HepG2 (cell line): Measurements from ENCODE around the gene APOA1. TPM values are rescaled to one million over a fixed set of nuclear protein-coding genes. Genes with fewer than 3 reads are reported as not detected.

Source experiments
- CBX1 ChIP-seq: IDR thresholded peaks from one replicate; pipeline ENCODE4 v1.6.1; 2016; ENCODE audit warnings: antibody characterized with exemption, low read depth
- CBX2 ChIP-seq, 2 experiments: fragments of 200-600 bp in 1 of 2; sonication (generic); formaldehyde crosslinking in 1 of 2; IDR thresholded peaks; 2 replicates each; pipeline versions ENCODE4 v1.7.0 to v1.8.1; 2018 to 2022; ENCODE audit warnings: low read depth in 2 of 2, low read length in 1 of 2, mild to moderate bottlenecking in 1 of 2, missing genetic modification reagents in 1 of 2
- ELF3 ChIP-seq: IDR thresholded peaks from 2 replicates; pipeline ENCODE4 v1.6.1; 2016; ENCODE audit warnings: missing genetic modification reagents, missing compliant biosample characterization
- ESRRA ChIP-seq: sonication (generic); formaldehyde crosslinking; IDR thresholded peaks from 2 replicates; pipeline ENCODE4 v1.5.1; 2020; ENCODE audit warnings: mild to moderate bottlenecking, low read depth, missing genetic modification reagents
- HOMEZ ChIP-seq: IDR thresholded peaks from 2 replicates; pipeline ENCODE4 v1.6.1; 2016; ENCODE audit warnings: low read depth
- HOXA9 ChIP-seq: sonication (generic); formaldehyde crosslinking; IDR thresholded peaks from 2 replicates; pipeline ENCODE4 v1.8.1; 2022; ENCODE audit warnings: missing genetic modification reagents, mild to moderate bottlenecking, moderate library complexity, borderline replicate concordance
- KAT8 ChIP-seq: IDR thresholded peaks from 2 replicates; pipeline ENCODE4 v1.6.1; 2016; ENCODE audit warnings: missing genetic modification reagents, missing compliant biosample characterization
- KDM4B ChIP-seq: sonication (generic); formaldehyde crosslinking; IDR thresholded peaks from 2 replicates; pipeline ENCODE4 v1.4.0; 2020; ENCODE audit warnings: missing genetic modification reagents
- MAFG ChIP-seq: sonication (generic); formaldehyde crosslinking; IDR thresholded peaks from 2 replicates; pipeline ENCODE4 v1.5.1; 2020; ENCODE audit warnings: mild to moderate bottlenecking, missing genetic modification reagents
- MAZ ChIP-seq, 2 experiments: sonication (generic) in 1 of 2; formaldehyde crosslinking in 1 of 2; IDR thresholded peaks; 2 replicates each; pipeline versions ENCODE4 v1.5.0 to v1.6.1; 2012 to 2020; ENCODE audit warnings: low read depth in 2 of 2, mild to moderate bottlenecking in 2 of 2, borderline replicate concordance in 1 of 2, improper control_type of control experiment in 1 of 2, low read length in 1 of 2, missing genetic modification reagents in 1 of 2, moderate library complexity in 1 of 2
- NFIB ChIP-seq: sonication (generic); formaldehyde crosslinking; IDR thresholded peaks from 2 replicates; pipeline ENCODE4 v1.9.0; 2021; ENCODE audit warnings: missing genetic modification reagents, mild to moderate bottlenecking, borderline replicate concordance
- POLR2AphosphoS2 ChIP-seq: IDR thresholded peaks from 2 replicates; pipeline ENCODE4 v1.6.1; 2011; ENCODE audit warnings: low read depth, low read length, improper control_type of control experiment
- SP2 ChIP-seq: sonication (generic); formaldehyde crosslinking; IDR thresholded peaks from 2 replicates; pipeline ENCODE4 v1.5.1; 2020; ENCODE audit warnings: mild to moderate bottlenecking, missing genetic modification reagents
- SSRP1 ChIP-seq: IDR thresholded peaks from 2 replicates; pipeline ENCODE4 v1.6.1; 2016; ENCODE audit warnings: control low read depth
- ZGPAT ChIP-seq: IDR thresholded peaks from 2 replicates; pipeline ENCODE4 v1.6.1; 2016; ENCODE audit warnings: mild to moderate bottlenecking
- ZKSCAN5 ChIP-seq: sonication (generic); formaldehyde crosslinking; IDR thresholded peaks from 2 replicates; pipeline ENCODE4 v1.5.1; 2020; ENCODE audit warnings: mild to moderate bottlenecking, missing genetic modification reagents
- ZNF138 ChIP-seq: sonication (generic); formaldehyde crosslinking; IDR thresholded peaks from 2 replicates; pipeline ENCODE4 v1.5.0; 2020; ENCODE audit warnings: mild to moderate bottlenecking, low read depth, missing genetic modification reagents
- ZNF646 ChIP-seq: sonication (generic); formaldehyde crosslinking; IDR thresholded peaks from 2 replicates; pipeline ENCODE4 v1.9.0; 2021; ENCODE audit warnings: mild to moderate bottlenecking, missing genetic modification reagents
- ZNF709 ChIP-seq: sonication (generic); formaldehyde crosslinking; IDR thresholded peaks from 2 replicates; pipeline ENCODE4 v1.5.0; 2020; ENCODE audit warnings: mild to moderate bottlenecking, missing genetic modification reagents
- ZSCAN9 ChIP-seq: IDR thresholded peaks from 2 replicates; pipeline ENCODE4 v1.6.1; 2016; ENCODE audit warnings: borderline replicate concordance
- polyA plus RNA-seq, 8 experiments: library from polyadenylated mRNA; depleted of rRNA in 3 of 8; stranded (reverse) in 7 of 8; unstranded in 1 of 8; fragments of >200 nt; fragmentation: Illumina TruSeq in 4 of 8; extraction: Trizol in 4 of 8; gene quantifications; 2 replicates each; pipeline versions ENCODE4 v1.2.1 to v1.2.3, GENCODE V29; 2011 to 2016; ENCODE audit warnings: low read depth in 4 of 8, missing spikeins in 1 of 8, mixed read lengths in 1 of 8; ENCODE audit not compliant: insufficient read depth in 1 of 8
- total RNA-seq, 5 experiments: library from RNA; depleted of rRNA; stranded (reverse); fragments of >200 nt; fragmentation: Illumina TruSeq; extraction: Trizol; gene quantifications; 2 replicates each; pipeline ENCODE4 v1.2.3, GENCODE V29; 2016; ENCODE audit warnings: low read depth in 1 of 5

The APOA1 gene
- total and polyA plus RNA-seq, 2 of the 13 experiments (the other 11 are each of a cell fraction or from before 2014, with no cell fraction given), result 1,973 to 5,485 TPM

DNA sequence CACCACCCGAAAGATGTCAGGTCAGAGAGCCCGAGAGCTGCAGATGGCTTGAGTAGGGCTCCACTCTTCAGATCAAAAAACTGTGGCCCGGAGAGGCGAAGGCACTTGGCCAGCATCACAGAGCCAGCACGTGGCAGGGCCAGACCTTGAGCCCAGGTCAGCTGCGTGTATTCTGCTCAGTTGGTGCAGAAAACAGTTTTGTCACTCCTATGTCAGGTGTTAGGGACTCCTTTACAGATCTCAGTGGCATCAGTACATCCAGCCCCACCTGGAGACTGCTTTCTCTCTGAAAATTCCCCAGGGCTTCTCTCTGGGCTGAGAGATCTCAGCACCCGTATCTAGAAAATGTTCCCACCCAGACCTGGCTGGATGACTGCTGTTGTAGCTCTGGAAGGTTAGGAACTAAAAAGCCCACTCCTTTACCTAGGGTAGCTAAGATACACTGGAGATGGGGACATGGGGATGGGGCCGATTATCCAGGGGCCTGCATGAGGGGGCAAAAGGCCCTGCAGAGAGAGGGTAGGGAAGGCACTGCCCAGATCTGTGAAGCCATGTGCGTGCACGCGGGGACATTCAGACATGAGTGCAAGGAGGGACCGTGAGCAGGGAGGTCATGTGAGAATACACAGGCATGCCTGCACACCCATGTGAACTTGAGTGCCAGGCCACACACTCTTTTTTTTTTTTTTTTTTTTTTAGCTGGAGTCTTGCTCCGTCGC, 3.4 kb downstream of the APOA1 start (continued):
- TF ChIP-seq ZNF646 (CRISPR knock-in tag) (no peak), KDM4B (CRISPR knock-in tag) (peak; percentile 84; the same call in 1 of the 2 replicates), SSRP1 (CRISPR knock-in tag) (no peak), ESRRA (CRISPR knock-in tag) (peak; percentile 54; the same call in 1 of the 2 replicates), CBX2 (IDR thresholded peaks at IDR 0.05; ENCODE audit: low read depth, low read length) (no peak), CBX2 (CRISPR knock-in tag; IDR thresholded peaks at IDR 0.05; ENCODE audit: low read depth) (no peak), ELF3 (CRISPR knock-in tag) (peak; percentile 67), ZNF709 (CRISPR knock-in tag) (peak; percentile 44; the same call in 1 of the 2 replicates), HOXA9 (CRISPR knock-in tag) (peak; percentile 86; the same call in 1 of the 2 replicates), ZSCAN9 (0 out of 2 replicates have a peak, but pooled peaks have one; percentile 69), ZNF138 (CRISPR knock-in tag) (no peak), POLR2AphosphoS2 (peak; percentile 75; the same call in 1 of the 2 replicates), KAT8 (CRISPR knock-in tag) (peak; percentile 70), MAFG (no peak), MAZ (IDR thresholded peaks at IDR 0.05; ENCODE audit: borderline replicate concordance, low read depth, low read length) (0 out of 2 replicates have a peak, but pooled peaks have one; percentile 8), MAZ (CRISPR knock-in tag; IDR thresholded peaks at IDR 0.05; ENCODE audit: low read depth) (no peak), ZGPAT (CRISPR knock-in tag) (peak; percentile 89), NFIB (CRISPR knock-in tag) (no peak), HOMEZ (CRISPR knock-in tag) (no peak), CBX1 (peak; percentile 35), ZKSCAN5 (CRISPR knock-in tag) (no peak), SP2 (CRISPR knock-in tag) (0 out of 2 replicates have a peak, but pooled peaks have one; percentile 42)
